ENCODE data around the gene P2RY6. TPM values are rescaled to one million over a fixed set of nuclear protein-coding genes. Genes with fewer than 3 reads are reported as not detected.

Gene P2RY6
- polyA plus RNA-seq, 1 donor (not counting 4 experiments of a cell fraction or from before 2014, with no cell fraction given), result 0.04 TPM

DNA sequence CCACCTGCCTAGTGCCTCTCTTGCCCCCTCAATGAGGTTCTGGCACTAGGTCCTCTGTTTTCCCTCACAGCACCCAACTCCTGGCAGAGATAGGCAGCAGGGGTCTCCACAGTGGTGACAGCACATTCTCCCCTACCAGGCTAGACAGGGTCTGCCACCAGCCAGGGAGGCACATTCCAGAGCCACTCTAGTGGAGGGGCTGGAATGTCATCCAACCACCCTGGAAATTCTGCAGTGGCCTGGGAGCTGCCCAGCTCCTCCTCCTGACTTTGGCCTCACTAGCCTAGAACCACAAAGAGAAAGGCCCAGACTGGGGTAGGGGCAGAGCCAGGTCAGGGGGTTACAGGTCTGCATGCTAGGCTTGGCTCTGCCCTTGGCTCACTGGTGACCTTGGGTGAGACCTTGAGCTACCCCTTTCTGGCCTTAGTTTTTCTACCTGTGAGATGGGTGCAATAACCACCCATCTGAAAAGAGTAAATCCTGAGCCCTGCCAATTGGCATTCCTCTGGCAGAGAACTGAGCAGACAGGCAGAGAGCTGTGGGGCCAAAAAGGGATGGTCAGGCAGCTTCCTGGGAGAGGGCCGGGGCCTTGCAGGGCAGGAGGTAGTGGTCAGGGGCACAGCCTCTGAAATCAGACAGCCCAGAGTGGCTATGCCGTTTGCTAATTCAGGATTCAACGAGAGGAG lies 47.0 kb upstream of the P2RY6 start:
- Histone ChIP-seq H3K27me3 (ENCODE audit: control insufficient read depth, extremely low read depth, insufficient read depth, low read length) (no peaks in the 10 kb centered on the region), H3K4me3 (ENCODE audit: control insufficient read depth in 2 of 3, extremely low read depth in 1 of 3, insufficient read depth in 2 of 3, low read depth in 1 of 3, low read length in 3 of 3) (no peak overlapping the region), H2AFZ (ENCODE audit: control insufficient read depth, low read length) (no peak overlapping the region), H3K4me1 (ENCODE audit: control insufficient read depth, extremely low read depth, insufficient read depth, low read length) (peaks cover 29% of the 10 kb centered on the region), H3K9me3 (ENCODE audit: control insufficient read depth, low read depth, low read length) (no peaks in the 10 kb centered on the region), H3K4me2 (ENCODE audit: control insufficient read depth, extremely low read depth, insufficient read depth, low read depth, low read length) (no peak overlapping the region), H3K79me2 (ENCODE audit: control insufficient read depth, insufficient read depth, low read length) (no peaks in the 10 kb centered on the region), H3K36me3 (ENCODE audit: control insufficient read depth in 2 of 2, extremely low read depth in 1 of 2, insufficient read depth in 2 of 2, low read length in 2 of 2) (no peaks in the 10 kb centered on the region), H3K9me1 (ENCODE audit: control insufficient read depth, extremely low read depth, insufficient read depth, low read length) (no peaks in the 10 kb centered on the region), H3K9ac (ENCODE audit: control insufficient read depth, extremely low read depth, insufficient read depth, low read length) (no peak overlapping the region), H3K27ac (ENCODE audit: control insufficient read depth, insufficient read depth, low read length) (no peak overlapping the region), H4K20me1 (ENCODE audit: control insufficient read depth, extremely low read depth, insufficient read depth, low read length) (no peaks in the 10 kb centered on the region)
- TF ChIP-seq, protein P1, sequence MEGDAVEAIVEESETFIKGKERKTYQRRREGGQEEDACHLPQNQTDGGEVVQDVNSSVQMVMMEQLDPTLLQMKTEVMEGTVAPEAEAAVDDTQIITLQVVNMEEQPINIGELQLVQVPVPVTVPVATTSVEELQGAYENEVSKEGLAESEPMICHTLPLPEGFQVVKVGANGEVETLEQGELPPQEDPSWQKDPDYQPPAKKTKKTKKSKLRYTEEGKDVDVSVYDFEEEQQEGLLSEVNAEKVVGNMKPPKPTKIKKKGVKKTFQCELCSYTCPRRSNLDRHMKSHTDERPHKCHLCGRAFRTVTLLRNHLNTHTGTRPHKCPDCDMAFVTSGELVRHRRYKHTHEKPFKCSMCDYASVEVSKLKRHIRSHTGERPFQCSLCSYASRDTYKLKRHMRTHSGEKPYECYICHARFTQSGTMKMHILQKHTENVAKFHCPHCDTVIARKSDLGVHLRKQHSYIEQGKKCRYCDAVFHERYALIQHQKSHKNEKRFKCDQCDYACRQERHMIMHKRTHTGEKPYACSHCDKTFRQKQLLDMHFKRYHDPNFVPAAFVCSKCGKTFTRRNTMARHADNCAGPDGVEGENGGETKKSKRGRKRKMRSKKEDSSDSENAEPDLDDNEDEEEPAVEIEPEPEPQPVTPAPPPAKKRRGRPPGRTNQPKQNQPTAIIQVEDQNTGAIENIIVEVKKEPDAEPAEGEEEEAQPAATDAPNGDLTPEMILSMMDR (optimal IDR thresholded peaks at IDR 0.05 in 1 of 3, IDR thresholded peaks at IDR 0.05 in 1 of 3, conservative IDR thresholded peaks at IDR 0.05 in 1 of 3; ENCODE audit: extremely low read depth in 1 of 3, insufficient read depth in 2 of 3, low read length in 3 of 3), result no peak
- TF ChIP-seq EZH2 (IDR thresholded peaks at IDR 0.05; ENCODE audit: low read length), result no peak
- DNase-seq (ENCODE audit: low read depth, low spot score) (no peak), FAIRE-seq (no peak)
- dilution Hi-C loops (cut with MboI; ENCODE audit: extremely low pct_ligation_motif_present, low sequenced_read_pairs), result no loop called here

DNA sequence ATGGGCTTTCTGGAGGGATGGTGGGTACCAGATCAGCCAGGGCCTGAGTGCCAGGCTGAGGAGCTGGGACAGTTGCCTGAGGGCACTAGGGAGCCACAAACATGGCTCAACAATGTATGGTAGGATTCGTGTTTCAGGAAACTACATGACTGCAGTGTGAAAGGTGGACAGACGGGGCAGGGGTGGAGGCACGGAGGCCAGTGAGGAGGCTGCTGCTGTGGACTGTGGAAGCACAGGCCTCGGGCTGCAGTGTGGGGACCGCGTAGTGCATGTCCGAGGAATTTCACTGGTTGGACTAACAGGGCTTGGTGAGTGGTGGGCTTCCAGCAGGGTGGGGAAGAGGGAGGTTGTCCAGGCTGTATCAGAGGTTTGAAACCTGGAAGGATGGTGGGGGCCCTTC lies 46.3 kb upstream of the P2RY6 start:
- dilution Hi-C loops (cut with MboI; ENCODE audit: extremely low pct_ligation_motif_present, low sequenced_read_pairs), result no loop called here

More for the DNA sequence above, 46.3 kb upstream of the P2RY6 start:
- DNase-seq (ENCODE audit: low read depth, low spot score) (no peak), FAIRE-seq (no peak)
- TF ChIP-seq EZH2 (IDR thresholded peaks at IDR 0.05; ENCODE audit: low read length), result no peak
- TF ChIP-seq, protein P1 (optimal IDR thresholded peaks at IDR 0.05 in 1 of 3, IDR thresholded peaks at IDR 0.05 in 1 of 3, conservative IDR thresholded peaks at IDR 0.05 in 1 of 3; ENCODE audit: extremely low read depth in 1 of 3, insufficient read depth in 2 of 3, low read length in 3 of 3), result no peak
- Histone ChIP-seq H4K20me1 (ENCODE audit: control insufficient read depth, extremely low read depth, insufficient read depth, low read length) (no peaks in the 10 kb centered on the region), H2AFZ (ENCODE audit: control insufficient read depth, low read length) (no peak overlapping the region), H3K27ac (ENCODE audit: control insufficient read depth, insufficient read depth, low read length) (no peak overlapping the region), H3K9ac (ENCODE audit: control insufficient read depth, extremely low read depth, insufficient read depth, low read length) (no peak overlapping the region), H3K4me1 (ENCODE audit: control insufficient read depth, extremely low read depth, insufficient read depth, low read length) (peaks cover 24% of the 10 kb centered on the region), H3K27me3 (ENCODE audit: control insufficient read depth, extremely low read depth, insufficient read depth, low read length) (no peaks in the 10 kb centered on the region), H3K36me3 (ENCODE audit: control insufficient read depth in 2 of 2, extremely low read depth in 1 of 2, insufficient read depth in 2 of 2, low read length in 2 of 2) (no peaks in the 10 kb centered on the region), H3K9me1 (ENCODE audit: control insufficient read depth, extremely low read depth, insufficient read depth, low read length) (no peaks in the 10 kb centered on the region), H3K4me3 (ENCODE audit: control insufficient read depth in 2 of 3, extremely low read depth in 1 of 3, insufficient read depth in 2 of 3, low read depth in 1 of 3, low read length in 3 of 3) (no peak overlapping the region), H3K9me3 (ENCODE audit: control insufficient read depth, low read depth, low read length) (no peaks in the 10 kb centered on the region), H3K79me2 (ENCODE audit: control insufficient read depth, insufficient read depth, low read length) (no peaks in the 10 kb centered on the region), H3K4me2 (ENCODE audit: control insufficient read depth, extremely low read depth, insufficient read depth, low read depth, low read length) (no peak overlapping the region)

Data from keratinocyte (primary cell).